Panc1 (cell line): ENCODE measurements around the gene PSD4.

ENCODE experiments used
- SIN3A ChIP-seq: IDR thresholded peaks from 2 replicates; pipeline ENCODE4 v1.6.1; 2012; ENCODE audit warnings: low read depth, mild to moderate bottlenecking, low read length, moderate library complexity, borderline replicate concordance; ENCODE audit not compliant: insufficient read depth
- TF ChIP-seq, protein P1 (sequence below), 2 experiments: IDR thresholded peaks; 2 replicates each; pipeline ENCODE4 v1.6.1; 2011 to 2012; ENCODE audit warnings: low read depth in 2 of 2, control low read depth in 1 of 2, low read length in 1 of 2, mild to moderate bottlenecking in 1 of 2, moderate library complexity in 1 of 2; ENCODE audit not compliant: insufficient read depth in 1 of 2

DNA sequence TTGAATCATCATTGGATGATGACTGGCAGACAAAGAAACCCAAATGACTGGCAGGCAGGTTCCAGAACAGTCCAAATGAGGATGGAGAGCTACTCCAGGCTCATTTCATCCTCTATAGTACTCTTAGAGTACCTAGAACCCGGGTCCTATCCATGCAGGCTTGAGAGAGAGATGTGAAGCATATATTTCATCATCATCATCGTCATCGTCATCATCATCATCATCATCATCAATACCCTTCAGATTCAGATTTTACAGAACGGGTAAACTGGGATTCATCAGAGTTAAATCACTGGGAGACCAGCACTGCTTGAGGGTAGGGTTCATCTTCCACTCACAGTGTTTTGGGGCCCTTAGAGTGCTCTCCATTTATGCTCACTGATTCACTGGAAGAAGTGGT, 52.7 kb downstream of the PSD4 start:
- TF ChIP-seq, protein P1, sequence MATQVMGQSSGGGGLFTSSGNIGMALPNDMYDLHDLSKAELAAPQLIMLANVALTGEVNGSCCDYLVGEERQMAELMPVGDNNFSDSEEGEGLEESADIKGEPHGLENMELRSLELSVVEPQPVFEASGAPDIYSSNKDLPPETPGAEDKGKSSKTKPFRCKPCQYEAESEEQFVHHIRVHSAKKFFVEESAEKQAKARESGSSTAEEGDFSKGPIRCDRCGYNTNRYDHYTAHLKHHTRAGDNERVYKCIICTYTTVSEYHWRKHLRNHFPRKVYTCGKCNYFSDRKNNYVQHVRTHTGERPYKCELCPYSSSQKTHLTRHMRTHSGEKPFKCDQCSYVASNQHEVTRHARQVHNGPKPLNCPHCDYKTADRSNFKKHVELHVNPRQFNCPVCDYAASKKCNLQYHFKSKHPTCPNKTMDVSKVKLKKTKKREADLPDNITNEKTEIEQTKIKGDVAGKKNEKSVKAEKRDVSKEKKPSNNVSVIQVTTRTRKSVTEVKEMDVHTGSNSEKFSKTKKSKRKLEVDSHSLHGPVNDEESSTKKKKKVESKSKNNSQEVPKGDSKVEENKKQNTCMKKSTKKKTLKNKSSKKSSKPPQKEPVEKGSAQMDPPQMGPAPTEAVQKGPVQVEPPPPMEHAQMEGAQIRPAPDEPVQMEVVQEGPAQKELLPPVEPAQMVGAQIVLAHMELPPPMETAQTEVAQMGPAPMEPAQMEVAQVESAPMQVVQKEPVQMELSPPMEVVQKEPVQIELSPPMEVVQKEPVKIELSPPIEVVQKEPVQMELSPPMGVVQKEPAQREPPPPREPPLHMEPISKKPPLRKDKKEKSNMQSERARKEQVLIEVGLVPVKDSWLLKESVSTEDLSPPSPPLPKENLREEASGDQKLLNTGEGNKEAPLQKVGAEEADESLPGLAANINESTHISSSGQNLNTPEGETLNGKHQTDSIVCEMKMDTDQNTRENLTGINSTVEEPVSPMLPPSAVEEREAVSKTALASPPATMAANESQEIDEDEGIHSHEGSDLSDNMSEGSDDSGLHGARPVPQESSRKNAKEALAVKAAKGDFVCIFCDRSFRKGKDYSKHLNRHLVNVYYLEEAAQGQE (IDR thresholded peaks at IDR 0.05; ENCODE audit: insufficient read depth in 1 of 2, low read depth in 2 of 2, low read length in 1 of 2), result no peak
- no peak for TF ChIP-seq SIN3A
